Smooth muscle cell (in vitro differentiated cells): ENCODE data around the gene DAND5. TPM values are rescaled to one million over a fixed set of nuclear protein-coding genes. Genes with fewer than 3 reads are reported as not detected.

Source experiments
- DNase-seq: peaks from one replicate; lab custom pipeline; 2025; ENCODE audit not compliant: unreplicated experiment; lab: John Stamatoyannopoulos, UW
- H2AFZ ChIP-seq: fragments of 200-600 bp; sonication (generic); 2 replicates; pipeline ENCODE4 v1.6.0; 2016; ENCODE audit warnings: antibody characterized with exemption, low read depth, mild to moderate bottlenecking
- H3F3A ChIP-seq: fragments of 200-600 bp; sonication (generic); 2 replicates; pipeline ENCODE4 v1.6.0; 2017; ENCODE audit warnings: antibody characterized with exemption, low read depth
- H3K27ac ChIP-seq: fragments of 200-600 bp; sonication (generic); 2 replicates; pipeline ENCODE4 v1.5.1; 2016; ENCODE audit warnings: low read depth, mild to moderate bottlenecking
- H3K27me3 ChIP-seq: fragments of 200-600 bp; sonication (generic); 2 replicates; pipeline ENCODE4 v1.6.1; 2016; ENCODE audit warnings: low read depth, mild to moderate bottlenecking
- H3K36me3 ChIP-seq: fragments of 200-600 bp; sonication (generic); 2 replicates; pipeline ENCODE4 v1.5.1; 2016; ENCODE audit warnings: low read depth
- H3K4me1 ChIP-seq: fragments of 200-600 bp; sonication (generic); 2 replicates; pipeline ENCODE4 v1.5.1; 2016; ENCODE audit warnings: low read depth
- H3K4me2 ChIP-seq: fragments of 200-600 bp; sonication (generic); 2 replicates; pipeline ENCODE4 v1.6.0; 2016; ENCODE audit warnings: mild to moderate bottlenecking
- H3K4me3 ChIP-seq: fragments of 200-600 bp; sonication (generic); 2 replicates; pipeline ENCODE4 v1.5.1; 2016; ENCODE audit warnings: mild to moderate bottlenecking
- H3K79me2 ChIP-seq: fragments of 200-600 bp; sonication (generic); 2 replicates; pipeline ENCODE4 v1.6.0; 2016; ENCODE audit warnings: low read depth, mild to moderate bottlenecking
- H3K9ac ChIP-seq: fragments of 200-600 bp; sonication (generic); 2 replicates; pipeline ENCODE4 v1.6.0; 2016; ENCODE audit warnings: low read depth
- H3K9me3 ChIP-seq: fragments of 200-600 bp; sonication (generic); replicated peaks from 2 replicates; pipeline ENCODE4 v1.5.1; 2016; ENCODE audit warnings: low read depth
- H4K20me1 ChIP-seq: fragments of 200-600 bp; sonication (generic); 2 replicates; pipeline ENCODE4 v1.6.0; 2016; ENCODE audit warnings: low read depth
- CTCF ChIP-seq: fragments of 200-600 bp; sonication (generic); IDR thresholded peaks from 2 replicates; pipeline ENCODE4 v1.5.1; 2017; ENCODE audit warnings: borderline replicate concordance, mild to moderate bottlenecking, antibody characterized with exemption; ENCODE audit not compliant: insufficient read depth, poor library complexity, severe bottlenecking
- WGBS: methylation state at CpG from one replicate; pipeline ENCODE4 v1.1.7; 2016; ENCODE audit warnings: low lambda C conversion rate; 5-methylcytosine and 5-hydroxymethylcytosine counted together
- polyA plus RNA-seq: library from polyadenylated mRNA; unstranded; fragments of >200 nt; fragmentation: Nextera tagmentation; extraction: Ambion mirVana; gene quantifications from 2 replicates; pipeline ENCODE4 v1.2.1, GENCODE V29; 2016
- total RNA-seq: library from RNA; depleted of rRNA; stranded (reverse); fragments of >200 nt; gene quantifications from 2 replicates; pipeline ENCODE4 v1.2.3, GENCODE V29; 2014

Gene DAND5
- total and polyA plus RNA-seq, 2 experiments from 2014 or later, result not detected

GRCh38 chr19:12983091-12983490, 13.7 kb downstream of the DAND5 start:
- H3K27ac ChIP-seq, result no peak overlapping the region
- H3K9me3 ChIP-seq, result no peaks in the 10 kb centered on the region

GRCh38 chr19:12983542-12984142, 14.3 kb downstream of the DAND5 start:
- no peak overlapping the region for H3K27ac ChIP-seq
- peak overlapping the region; percentile 52 for H3K9ac ChIP-seq
- WGBS, result 12% methylated on average over 39 of the region's 51 CpGs

More at GRCh38 chr19:12983091-12983490, 13.7 kb downstream of the DAND5 start:
- DNase-seq, result no peak
- H4K20me1 ChIP-seq, result no peaks in the 10 kb centered on the region
- no peak for TF ChIP-seq CTCF
- no peaks in the 10 kb centered on the region for H3K79me2 ChIP-seq
- H3K9ac ChIP-seq, result peak overlapping the region; percentile 52
- H3K27me3 ChIP-seq, result peaks cover 8% of the 10 kb centered on the region
- no peaks in the 10 kb centered on the region for H3K36me3 ChIP-seq
- 65% methylated on average over 10 of the region's 10 CpGs for whole genome bisulfite sequencing
- H2AFZ ChIP-seq, result peak overlapping the region; percentile 84
- no peaks in the 10 kb centered on the region for H3F3A ChIP-seq
- H3K4me2 ChIP-seq, result peak overlapping the region; percentile 82
- H3K4me3 ChIP-seq, result peak overlapping the region; percentile 46
- H3K4me1 ChIP-seq, result no peaks in the 10 kb centered on the region

GRCh38 chr19:12984143-12984627, 14.8 kb downstream of the DAND5 start:
- Histone ChIP-seq H3K36me3 (no peaks in the 10 kb centered on the region), H4K20me1 (no peaks in the 10 kb centered on the region), H3K9ac (no peak overlapping the region), H2AFZ (no peak overlapping the region), H3K27ac (no peak overlapping the region), H3F3A (no peaks in the 10 kb centered on the region), H3K27me3 (peaks cover 8% of the 10 kb centered on the region), H3K4me1 (no peaks in the 10 kb centered on the region), H3K4me2 (no peak overlapping the region), H3K79me2 (no peaks in the 10 kb centered on the region), H3K9me3 (no peaks in the 10 kb centered on the region), H3K4me3 (no peak overlapping the region)
- TF ChIP-seq CTCF, result no peak
- DNase-seq, result no peak
- WGBS, result 86% methylated on average over 3 of the region's 3 CpGs

More at GRCh38 chr19:12983542-12984142, 14.3 kb downstream of the DAND5 start:
- peaks cover 8% of the 10 kb centered on the region for H3K27me3 ChIP-seq
- H3K4me1 ChIP-seq, result no peaks in the 10 kb centered on the region
- H4K20me1 ChIP-seq, result no peaks in the 10 kb centered on the region
- peak overlapping the region; percentile 82 for H3K4me2 ChIP-seq
- no peaks in the 10 kb centered on the region for H3K9me3 ChIP-seq
- DNase-seq, result peak; percentile 63
- peak overlapping the region; percentile 84 for H2AFZ ChIP-seq
- peak overlapping the region; percentile 46 for H3K4me3 ChIP-seq
- no peaks in the 10 kb centered on the region for H3F3A ChIP-seq
- peak; percentile 96 for TF ChIP-seq CTCF
- no peaks in the 10 kb centered on the region for H3K36me3 ChIP-seq
- H3K79me2 ChIP-seq, result no peaks in the 10 kb centered on the region

GRCh38 chr19:12984683-12985048, 15.3 kb downstream of the DAND5 start:
- Histone ChIP-seq H2AFZ (no peak overlapping the region), H3K9ac (no peak overlapping the region), H3F3A (no peaks in the 10 kb centered on the region), H4K20me1 (no peaks in the 10 kb centered on the region), H3K36me3 (no peaks in the 10 kb centered on the region), H3K79me2 (no peaks in the 10 kb centered on the region), H3K9me3 (no peaks in the 10 kb centered on the region), H3K4me2 (no peak overlapping the region), H3K4me3 (no peak overlapping the region), H3K4me1 (no peaks in the 10 kb centered on the region), H3K27me3 (peaks cover 8% of the 10 kb centered on the region), H3K27ac (no peak overlapping the region)
- WGBS, result 59% methylated on average over 8 of the region's 10 CpGs
- TF ChIP-seq CTCF, result no peak
- no peak for DNase-seq
